HFFc6 (cell line): ENCODE data around the gene DGKH. TPM values are rescaled to one million over a fixed set of nuclear protein-coding genes. Genes with fewer than 3 reads are reported as not detected.

ENCODE experiments used
- DNase-seq: peaks from one replicate; pipeline ENCODE4 v3.0.0-alpha.2; 2018
- H3K27ac Mint-ChIP-seq: 2 replicates; pipeline ENCODE4 v1.8.0; 2020; ENCODE audit warnings: mild to moderate bottlenecking, mixed read lengths
- H3K27me3 Mint-ChIP-seq: 2 replicates; pipeline ENCODE4 v1.8.0; 2021; ENCODE audit warnings: mild to moderate bottlenecking, moderate library complexity, mixed read lengths; ENCODE audit not compliant: insufficient read depth
- H3K36me3 Mint-ChIP-seq: 2 replicates; pipeline ENCODE4 v1.8.0; 2021; ENCODE audit warnings: low read depth, mixed read lengths
- H3K4me1 Mint-ChIP-seq: 2 replicates; pipeline ENCODE4 v1.8.0; 2020; ENCODE audit warnings: low read depth, mixed read lengths
- H3K4me3 Mint-ChIP-seq: 2 replicates; pipeline ENCODE4 v1.8.0; 2020; ENCODE audit warnings: mild to moderate bottlenecking, moderate library complexity, mixed read lengths
- H3K9me3 Mint-ChIP-seq: 2 replicates; pipeline ENCODE4 v1.8.0; 2020; ENCODE audit warnings: mild to moderate bottlenecking, mixed read lengths
- CTCF ChIP-seq: fragments of 200-600 bp; sonication (generic); IDR thresholded peaks from 2 replicates; pipeline ENCODE4 v1.5.0; 2021; ENCODE audit warnings: antibody characterized with exemption, mild to moderate bottlenecking
- total RNA-seq, 6 experiments: library from RNA; stranded (reverse); fragmentation: NEBNext Ultra II Directional; extraction: Animal tissue kit (Norgen Biotek cat#: 25700); gene quantifications; 2 replicates in 1 of 6; 3 replicates in 5 of 6; pipeline ENCODE4 v1.2.3, GENCODE V29; 2021

The DGKH gene
- total RNA-seq, 6 experiments from 2014 or later, result 6.9 to 8.7 (median 7.8) TPM

- no peak for DNase-seq
- Mint-ChIP-seq H3K27ac (no peak overlapping the region), H3K4me1 (peaks cover 4% of the 10 kb centered on the region; the same call in 1 of the 2 replicates), H3K27me3 (no peaks in the 10 kb centered on the region; the same call in 1 of the 2 replicates), H3K9me3 (no peaks in the 10 kb centered on the region), H3K36me3 (peaks cover 16% of the 10 kb centered on the region), H3K4me3 (no peak overlapping the region)
- TF ChIP-seq CTCF, result no peak
Observed at GRCh38 chr13:42229287-42229686, 180.8 kb downstream of the DGKH start.

- H3K36me3 Mint-ChIP-seq, result no peaks in the 10 kb centered on the region; the same call in 1 of the 2 replicates
- no peaks in the 10 kb centered on the region for H3K9me3 Mint-ChIP-seq
- peaks cover 8% of the 10 kb centered on the region for H3K4me1 Mint-ChIP-seq
- no peak for DNase-seq
- no peak for TF ChIP-seq CTCF
- no peaks in the 10 kb centered on the region; the same call in 1 of the 2 replicates for H3K27me3 Mint-ChIP-seq
- no peak overlapping the region for H3K27ac Mint-ChIP-seq
- H3K4me3 Mint-ChIP-seq, result no peak overlapping the region
Observed at GRCh38 chr13:42232671-42233070, 184.2 kb downstream of the DGKH start.

GRCh38 chr13:42233726-42234125 lies 185.3 kb downstream of the DGKH start:
- Mint-ChIP-seq H3K9me3 (no peaks in the 10 kb centered on the region), H3K36me3 (no peaks in the 10 kb centered on the region; the same call in 1 of the 2 replicates), H3K4me1 (peaks cover 15% of the 10 kb centered on the region), H3K27me3 (no peaks in the 10 kb centered on the region; the same call in 1 of the 2 replicates), H3K4me3 (no peak overlapping the region), H3K27ac (no peak overlapping the region)
- DNase-seq, result no peak
- no peak for TF ChIP-seq CTCF

GRCh38 chr13:42239161-42239560 lies 190.7 kb downstream of the DGKH start:
- no peak for DNase-seq
- H3K27me3 Mint-ChIP-seq, result no peaks in the 10 kb centered on the region
- peak overlapping the region; percentile 36; the same call in 1 of the 2 replicates for H3K27ac Mint-ChIP-seq
- H3K36me3 Mint-ChIP-seq, result no peaks in the 10 kb centered on the region; the same call in 1 of the 2 replicates
- TF ChIP-seq CTCF, result no peak
- peaks cover 21% of the 10 kb centered on the region for H3K4me1 Mint-ChIP-seq
- H3K9me3 Mint-ChIP-seq, result no peaks in the 10 kb centered on the region
- no peak overlapping the region for H3K4me3 Mint-ChIP-seq

GRCh38 chr13:42239644-42240043 lies 191.2 kb downstream of the DGKH start:
- Mint-ChIP-seq H3K4me1 (peaks cover 21% of the 10 kb centered on the region), H3K36me3 (no peaks in the 10 kb centered on the region; the same call in 1 of the 2 replicates), H3K9me3 (no peaks in the 10 kb centered on the region), H3K4me3 (no peak overlapping the region), H3K27ac (peak overlapping the region; percentile 36; the same call in 1 of the 2 replicates), H3K27me3 (no peaks in the 10 kb centered on the region)
- peak; percentile 11 for DNase-seq
- TF ChIP-seq CTCF, result no peak
